Measurements from ENCODE around the gene SMAD5. TPM values are rescaled to one million over a fixed set of nuclear protein-coding genes. Genes with fewer than 3 reads are reported as not detected.

Gene SMAD5
- total RNA-seq, 1 experiment from 2014 or later: 69.3 TPM

GRCh38 chr5:136192015-136192525 lies 59.4 kb downstream of the SMAD5 start:
- WGBS (ENCODE audit: extremely low coverage, insufficient read length, low lambda C conversion rate): no CpG with 5 or more reads among the region's 56 CpGs
- Histone ChIP-seq H3K56ac (ENCODE audit: insufficient read length, low read depth, low read length) (no peak overlapping the region), H3K79me1 (ENCODE audit: insufficient read depth, low read depth, low read length, poor library complexity, severe bottlenecking) (no peaks in the 10 kb centered on the region), H4K91ac (ENCODE audit: insufficient read length, low read depth, low read length) (no peak overlapping the region), H3K9ac (ENCODE audit: extremely low read depth, insufficient read length, low read length) (no peak overlapping the region), H3K4me2 (ENCODE audit: insufficient read depth, insufficient read length, low read length) (peak overlapping the region; percentile 69), H2AFZ (ENCODE audit: low read length) (no peak overlapping the region), H3K79me2 (ENCODE audit: insufficient read depth, low read length) (no peaks in the 10 kb centered on the region), H4K20me1 (ENCODE audit: control insufficient read depth, insufficient read depth, insufficient read length) (no peaks in the 10 kb centered on the region), H2BK120ac (ENCODE audit: low read depth, low read length, poor library complexity, severe bottlenecking) (no peak overlapping the region), H3T11ph (ENCODE audit: low read length) (no peak overlapping the region), H3K18ac (ENCODE audit: insufficient read length, low read depth, low read length) (no peak overlapping the region), H2AK5ac (ENCODE audit: insufficient read length, low read length) (no peak overlapping the region), H3K9me3 (ENCODE audit: control insufficient read depth, low read depth, low read length) (no peaks in the 10 kb centered on the region), H3K4me1 (ENCODE audit: insufficient read depth, low read length) (no peaks in the 10 kb centered on the region), H2BK12ac (ENCODE audit: insufficient read length, low read depth, low read length) (no peak overlapping the region), H3K23me2 (ENCODE audit: insufficient read length, low read depth, low read length, poor library complexity, severe bottlenecking) (peaks cover 16% of the 10 kb centered on the region), H3K4ac (ENCODE audit: low read depth, low read length) (no peak overlapping the region), H2BK5ac (ENCODE audit: insufficient read length, low read length) (no peak overlapping the region), H2BK15ac (ENCODE audit: low read depth, low read length) (no peak overlapping the region), H3K23ac (ENCODE audit: insufficient read length, low read depth, low read length) (no peak overlapping the region), H4K8ac (replicated peaks; ENCODE audit: insufficient read length, low read depth, low read length) (no peak overlapping the region), H4K5ac (ENCODE audit: insufficient read length, low read depth, low read length) (no peak overlapping the region), H3K27ac (ENCODE audit: insufficient read length, low read depth, low read length) (no peak overlapping the region), H3K27me3 (ENCODE audit: insufficient read depth, low read length) (peaks cover 59% of the 10 kb centered on the region), H2BK20ac (ENCODE audit: low read depth, low read length, poor library complexity, severe bottlenecking) (no peak overlapping the region), H3K14ac (ENCODE audit: insufficient read depth, low read length) (peak overlapping the region; percentile 9; the same call in 1 of the 2 replicates)
- Mint-ChIP-seq H3K27ac (no peak overlapping the region), H3K4me3 (peak overlapping the region; percentile 62 to 84), H3K36me3 (ENCODE audit: insufficient read depth in 1 of 3, low read depth in 3 of 3) (peaks cover 6 to 18% (median 7%) of the 10 kb centered on the region in 3 experiments; a peak in 4 of 7 replicates), H3K27me3 (ENCODE audit: low read depth) (peaks cover 89% of the 10 kb centered on the region), H3K9me3 (no peaks in the 10 kb centered on the region), H3K4me1 (peaks cover 16 to 23% of the 10 kb centered on the region in 2 experiments)
- no peak for TF ChIP-seq CTCF (conservative IDR thresholded peaks at IDR 0.05)
- peak; percentile 57 for DNase-seq

All from H9 (cell line).